Endothelial cell of hepatic sinusoid (primary cell): Measurements from ENCODE around the gene CTDSP1.

Experiments
- in situ Hi-C: cut with HindIII; loops from 2 replicates; pipeline ENCODE4 v1.10.0; 2017; ENCODE audit warnings: low sequenced_read_pairs

CTDSP1 gene

GRCh38 chr2:218399391-218400166 is at the start of gene CTDSP1:
CTDSP1 (plus strand) TSS chr2:218399868; CDS start chr2:218400091, 223 bp downstream.
- in situ Hi-C loops: loop anchor here (5.0 kb wide), 1 partner anchor 102 kb away; no protein-coding TSS in a partner anchor

- in situ Hi-C loops: no loop called here
Measured at GRCh38 chr2:218354045-218354444, 45.6 kb upstream of the CTDSP1 start.

GRCh38 chr2:218354850-218355443 is 44.7 kb upstream of the CTDSP1 start:
- in situ Hi-C loops: loop anchor here (5.0 kb wide), 1 partner anchor 58 kb away; no protein-coding TSS in a partner anchor

GRCh38 chr2:218357236-218358177 is 42.2 kb upstream of the CTDSP1 start:
- in situ Hi-C loops: loop anchor here (5.0 kb wide), 1 partner anchor 60 kb away; no protein-coding TSS in a partner anchor

GRCh38 chr2:218360453-218360852 is 39.2 kb upstream of the CTDSP1 start:
- in situ Hi-C loops: no loop called here

- in situ Hi-C loops: no loop called here
Measured at GRCh38 chr2:218362606-218363005, 37.1 kb upstream of the CTDSP1 start.

- in situ Hi-C loops: no loop called here
Measured at GRCh38 chr2:218363736-218364135, 35.9 kb upstream of the CTDSP1 start.

- in situ Hi-C loops: no loop called here
Measured at GRCh38 chr2:218364196-218364595, 35.5 kb upstream of the CTDSP1 start.

- in situ Hi-C loops: no loop called here
Measured at GRCh38 chr2:218366621-218367414, 32.9 kb upstream of the CTDSP1 start.

- in situ Hi-C loops: no loop called here
Measured at GRCh38 chr2:218367415-218368149, 32.1 kb upstream of the CTDSP1 start.

- in situ Hi-C loops: no loop called here
Measured at GRCh38 chr2:218368150-218368528, 31.5 kb upstream of the CTDSP1 start.

- in situ Hi-C loops: no loop called here
Measured at GRCh38 chr2:218368621-218369153, 31.0 kb upstream of the CTDSP1 start.

GRCh38 chr2:218369330-218369729 is 30.3 kb upstream of the CTDSP1 start:
- in situ Hi-C loops: no loop called here

- in situ Hi-C loops: no loop called here
Measured at GRCh38 chr2:218370410-218371063, 29.1 kb upstream of the CTDSP1 start.

- in situ Hi-C loops: no loop called here
Measured at GRCh38 chr2:218371983-218372350, 27.7 kb upstream of the CTDSP1 start.

GRCh38 chr2:218374795-218375194 is 24.9 kb upstream of the CTDSP1 start:
- in situ Hi-C loops: no loop called here

- in situ Hi-C loops: no loop called here
Measured at GRCh38 chr2:218375212-218375611, 24.5 kb upstream of the CTDSP1 start.

- in situ Hi-C loops: no loop called here
Measured at GRCh38 chr2:218378053-218378452, 21.6 kb upstream of the CTDSP1 start.

- in situ Hi-C loops: no loop called here
Measured at GRCh38 chr2:218381916-218382366, 17.7 kb upstream of the CTDSP1 start, which contains the start of gene SLC11A1. SLC11A1 (plus strand) TSS chr2:218382273; CDS start chr2:218382369, 96 bp downstream.
